Measurements from ENCODE around the gene RGS7BP.

The RGS7BP gene

DNA sequence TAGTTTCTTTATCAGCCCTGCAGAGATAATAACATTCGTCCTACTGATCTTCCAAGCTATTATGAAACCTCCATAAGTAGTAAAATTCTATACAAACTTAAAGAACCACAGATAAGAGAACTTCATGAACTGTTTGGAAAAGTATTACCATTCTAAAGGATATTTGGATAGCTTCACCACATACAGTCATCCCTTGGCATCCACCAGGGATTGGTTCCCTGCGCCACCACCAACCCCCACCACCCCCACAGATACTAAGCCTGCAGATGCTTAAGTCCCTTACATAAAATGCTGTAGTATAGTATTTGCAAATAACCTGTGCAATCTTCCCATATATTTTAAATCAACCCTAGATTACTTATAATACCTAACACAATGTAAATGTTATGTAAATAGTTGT lies 123.1 kb downstream of the RGS7BP start:
- no peak for DNase-seq (ENCODE audit: low read depth in 2 of 2, low spot score in 1 of 2)

DNA sequence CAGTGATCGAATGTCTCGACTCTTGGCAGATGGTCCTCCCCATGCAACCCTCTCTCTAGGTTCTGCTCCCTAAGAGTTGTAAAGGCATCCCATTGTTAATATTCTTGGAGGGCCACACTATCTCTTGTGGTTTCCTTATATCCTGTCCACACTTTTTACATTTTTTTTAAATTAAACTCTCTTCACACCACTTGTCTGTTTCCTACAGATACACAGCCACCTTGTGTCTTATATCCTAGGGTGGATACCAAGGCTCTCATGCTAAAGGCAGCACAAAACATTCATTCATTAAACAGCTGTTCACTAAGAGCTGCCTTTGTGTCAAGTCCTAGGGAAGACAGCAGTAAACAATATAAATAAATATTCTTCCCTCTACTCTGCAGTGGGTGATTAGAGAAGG lies 124.0 kb downstream of the RGS7BP start:
- DNase-seq (ENCODE audit: low read depth in 2 of 2, low spot score in 1 of 2): no peak

DNA sequence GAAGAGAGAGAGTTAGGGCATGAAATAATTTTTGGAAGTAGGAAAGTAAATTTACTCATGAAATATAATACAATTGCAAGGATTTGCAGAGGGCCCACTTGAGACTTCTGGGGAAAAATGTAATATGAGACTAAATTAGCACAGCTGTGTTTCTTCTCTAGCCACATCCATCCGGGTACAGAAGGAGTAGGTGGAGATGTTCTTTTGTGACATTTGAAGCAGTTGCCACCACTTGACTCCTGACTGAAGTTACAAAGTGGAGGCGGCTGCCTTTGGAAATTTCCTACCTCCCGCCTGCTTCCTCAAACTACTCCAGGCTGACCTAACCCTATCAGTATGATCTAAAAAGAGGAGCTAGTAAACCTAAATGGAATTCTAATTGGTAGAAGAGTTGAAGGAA lies 126.4 kb downstream of the RGS7BP start:
- DNase-seq (ENCODE audit: low read depth in 2 of 2, low spot score in 1 of 2): no peak

DNA sequence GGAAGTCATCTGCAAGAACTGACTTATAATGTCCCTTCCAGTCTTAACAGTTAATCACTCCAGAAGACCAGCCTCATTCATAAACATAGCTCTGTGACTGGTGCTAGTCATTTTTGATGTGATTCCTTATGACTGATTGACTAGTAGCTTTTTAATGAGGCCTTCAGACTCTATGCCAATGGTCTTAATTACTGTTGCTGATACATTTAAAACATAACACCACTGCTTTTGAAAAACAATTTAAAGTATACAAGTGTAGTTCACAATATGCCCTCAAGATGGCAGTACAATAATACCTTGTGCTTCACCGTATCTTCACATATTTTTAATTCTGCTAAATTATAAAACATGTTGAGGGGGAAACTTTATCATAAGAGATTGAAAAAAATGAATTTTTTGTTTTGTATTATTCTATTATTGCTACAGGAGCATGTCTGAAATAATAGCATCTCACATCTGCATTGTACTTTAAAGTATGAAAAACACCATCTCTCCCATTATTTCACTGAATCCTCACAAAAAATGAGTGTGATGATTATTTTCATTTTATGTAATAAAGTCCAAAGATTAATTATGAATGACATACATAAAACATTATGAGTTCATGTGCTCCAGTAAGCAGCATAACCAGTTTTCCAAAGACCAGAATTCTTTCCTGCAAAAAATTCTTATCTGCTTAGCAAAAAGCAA lies 129.3 kb downstream of the RGS7BP start:
- DNase-seq (ENCODE audit: low read depth in 2 of 2, low spot score in 1 of 2): no peak

DNA sequence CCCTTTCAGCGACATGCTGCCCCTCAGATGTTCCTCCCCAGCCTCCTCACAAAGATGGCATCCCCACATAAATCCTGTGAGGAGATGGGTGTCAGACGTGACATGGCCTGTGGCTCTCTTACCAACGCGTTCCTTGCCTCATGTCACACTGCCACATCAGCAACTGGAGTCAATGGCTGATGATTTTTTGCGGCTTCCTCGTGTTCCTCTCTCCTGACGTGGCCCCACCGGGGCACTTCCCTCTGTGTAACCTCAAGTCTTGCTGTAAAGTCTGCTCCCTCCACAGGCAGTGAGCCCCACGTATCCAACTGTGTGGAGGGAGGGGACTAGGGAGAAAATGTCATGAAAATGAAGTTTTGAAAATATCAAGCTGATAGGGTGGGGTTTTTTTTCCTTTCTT lies 131.3 kb downstream of the RGS7BP start:
- DNase-seq (ENCODE audit: low read depth in 2 of 2, low spot score in 1 of 2): no peak

DNA sequence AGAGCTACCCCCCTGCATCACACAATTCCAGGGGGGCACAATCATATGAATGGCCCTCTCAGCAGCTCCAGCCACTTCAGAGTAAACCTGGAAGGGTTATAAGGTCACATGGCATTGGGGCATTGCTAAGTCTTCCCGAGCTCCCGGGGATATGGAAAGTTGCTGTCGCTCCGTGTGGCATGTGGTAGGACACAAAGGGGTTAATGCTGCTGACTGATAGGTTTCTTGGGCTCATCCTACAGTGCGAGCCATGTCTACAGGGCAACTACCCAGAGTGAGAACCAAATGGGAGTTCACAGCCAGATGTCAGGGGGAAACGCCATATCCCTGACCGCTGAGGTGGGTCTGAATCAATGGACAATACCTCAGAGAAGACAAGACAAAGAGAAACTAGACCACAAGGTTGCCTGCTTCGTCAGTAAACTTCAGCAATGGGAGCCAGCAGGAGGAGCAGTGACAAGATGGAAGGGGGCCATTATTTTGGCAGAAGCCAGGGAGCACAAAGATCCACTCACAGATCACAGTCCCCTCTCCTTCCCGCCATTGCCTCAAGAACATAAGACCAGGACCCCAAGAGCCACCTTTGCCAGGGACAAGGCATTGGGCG lies 132.1 kb downstream of the RGS7BP start:
- DNase-seq (ENCODE audit: low read depth in 2 of 2, low spot score in 1 of 2): no peak

DNA sequence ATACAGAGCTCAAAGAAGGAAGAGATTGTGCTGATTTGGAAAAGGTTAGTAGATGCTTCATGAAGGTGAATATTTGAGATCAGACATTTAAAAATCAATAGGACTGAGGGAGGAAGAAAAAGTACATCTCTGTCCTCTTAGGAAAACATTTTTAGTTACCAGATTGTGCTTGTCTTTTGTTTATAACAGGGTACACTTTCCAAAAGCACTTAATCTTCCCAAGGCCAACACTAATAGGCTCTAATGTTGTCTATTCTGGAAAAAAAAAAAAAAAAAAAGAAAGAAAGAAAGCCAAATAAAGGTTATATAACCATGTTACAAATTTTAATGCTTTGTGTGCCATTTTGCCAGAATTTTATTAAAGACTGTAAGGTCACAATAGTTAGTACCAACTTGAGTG lies 139.0 kb downstream of the RGS7BP start:
- DNase-seq (ENCODE audit: low read depth in 2 of 2, low spot score in 1 of 2): no peak

DNA sequence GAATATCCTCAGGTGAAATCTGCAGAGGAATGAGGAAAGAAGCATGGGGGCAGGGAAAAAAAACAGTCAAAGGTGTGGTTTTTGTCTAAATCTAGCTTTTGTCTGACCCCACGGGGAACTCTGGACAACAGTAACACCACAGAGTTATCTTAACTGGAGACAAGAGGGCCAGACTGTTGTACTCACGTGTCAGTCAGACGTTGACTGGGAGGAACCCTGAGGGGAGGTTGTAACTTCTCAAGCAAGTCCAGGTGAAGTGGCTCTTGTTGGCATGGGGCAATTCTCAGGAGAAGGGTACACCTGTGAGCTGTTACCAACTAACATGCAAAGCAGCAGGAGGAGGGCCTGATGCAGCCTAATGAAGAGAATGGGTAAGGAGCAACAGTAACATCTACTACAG lies 140.4 kb downstream of the RGS7BP start:
- DNase-seq (ENCODE audit: low read depth in 2 of 2, low spot score in 1 of 2): no peak

DNA sequence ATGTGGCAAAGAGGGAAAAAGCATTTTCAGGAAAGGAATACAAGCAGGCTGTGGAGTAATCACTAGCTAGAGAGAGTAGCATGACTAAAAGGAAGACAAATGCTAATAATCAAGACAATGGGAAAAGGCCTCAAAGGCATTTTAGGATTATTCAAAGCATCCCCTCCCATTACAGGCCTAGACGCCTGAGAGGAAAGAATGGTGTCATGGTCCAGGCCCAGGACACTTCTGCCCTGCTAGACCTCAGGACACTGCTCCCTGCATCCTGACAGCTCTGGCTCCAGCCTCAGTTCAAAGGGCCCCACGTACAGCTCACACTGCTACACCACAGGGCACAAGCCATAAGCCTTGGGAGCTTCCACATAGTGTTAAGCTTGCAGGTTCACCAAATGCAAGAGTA lies 143.7 kb downstream of the RGS7BP start:
- DNase-seq (ENCODE audit: low read depth in 2 of 2, low spot score in 1 of 2): no peak

DNA sequence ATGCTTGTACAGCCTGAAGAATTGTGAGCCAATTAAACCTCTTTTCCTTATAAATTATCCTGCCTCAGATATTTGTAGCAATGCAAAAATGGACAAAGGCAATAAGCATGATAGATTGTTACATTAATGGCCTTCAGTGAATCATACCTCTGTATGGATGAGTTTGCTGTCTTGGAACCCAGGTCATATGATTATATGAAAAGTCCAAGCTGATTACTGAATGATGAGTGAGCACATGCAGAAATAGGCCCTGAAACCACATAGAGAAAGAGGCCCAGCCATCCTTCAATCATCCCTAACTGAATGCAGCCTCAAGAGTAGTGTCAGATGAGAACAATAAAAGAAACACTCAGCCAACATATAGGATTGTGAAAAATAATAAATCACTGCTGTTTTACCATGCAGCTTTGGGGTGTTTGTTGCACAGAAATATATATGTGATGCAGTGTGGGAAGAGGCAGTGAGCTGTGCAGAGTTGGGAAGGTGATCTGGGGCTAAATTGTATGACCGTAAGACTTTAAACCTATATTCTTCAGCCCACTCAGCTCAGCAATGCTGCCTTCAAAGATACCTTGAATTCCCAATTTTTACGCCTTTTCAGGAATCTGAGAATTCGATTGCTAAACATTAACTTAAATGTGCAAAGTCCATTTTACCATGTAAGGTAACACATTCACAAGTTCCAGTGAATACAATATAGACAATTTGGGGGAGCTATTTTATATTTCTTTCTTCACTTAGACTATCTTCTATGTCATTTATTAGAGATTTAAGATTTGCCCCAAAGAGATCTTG lies 148.1 kb downstream of the RGS7BP start:
- no peak for DNase-seq (ENCODE audit: low read depth in 2 of 2, low spot score in 1 of 2)

DNA sequence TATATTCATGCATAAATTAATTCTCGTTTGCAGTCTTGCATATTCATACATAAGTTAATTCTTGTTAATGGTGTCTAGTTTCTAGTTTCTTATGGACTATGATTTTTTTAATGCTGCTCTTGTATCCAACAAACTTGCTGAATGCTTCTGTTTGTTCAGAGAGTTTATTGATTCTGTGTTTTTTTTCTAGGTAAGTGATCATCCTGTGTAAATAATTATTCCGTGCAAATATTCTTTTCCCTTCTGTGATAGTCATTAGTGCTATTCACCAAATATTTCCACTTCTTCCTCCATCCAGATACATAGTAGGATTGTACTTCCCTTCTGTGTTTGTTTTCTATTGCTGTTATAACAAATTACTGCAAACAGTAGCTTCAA lies 148.7 kb downstream of the RGS7BP start:
- no peak for DNase-seq (ENCODE audit: low read depth in 2 of 2, low spot score in 1 of 2)

DNA sequence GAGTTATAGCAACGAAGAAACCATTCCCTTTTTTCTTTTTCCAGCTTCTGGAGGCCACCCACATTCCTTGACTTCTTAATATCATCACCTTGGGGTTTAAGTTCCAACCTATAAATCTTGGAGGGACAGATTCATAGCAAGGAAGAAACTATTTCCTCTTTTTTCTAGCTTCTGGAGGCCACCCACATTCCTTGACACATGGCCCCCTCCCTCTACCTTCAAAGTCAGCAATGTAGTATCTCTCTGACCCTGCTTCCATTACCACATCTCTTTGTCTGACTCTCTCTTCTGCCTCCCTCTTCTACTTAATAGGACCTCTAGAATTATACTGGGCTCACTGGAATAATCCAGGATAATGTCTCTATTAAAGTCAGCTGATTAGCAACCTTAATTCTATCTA lies 149.8 kb downstream of the RGS7BP start:
- DNase-seq (ENCODE audit: low read depth in 2 of 2, low spot score in 1 of 2): no peak

DNA sequence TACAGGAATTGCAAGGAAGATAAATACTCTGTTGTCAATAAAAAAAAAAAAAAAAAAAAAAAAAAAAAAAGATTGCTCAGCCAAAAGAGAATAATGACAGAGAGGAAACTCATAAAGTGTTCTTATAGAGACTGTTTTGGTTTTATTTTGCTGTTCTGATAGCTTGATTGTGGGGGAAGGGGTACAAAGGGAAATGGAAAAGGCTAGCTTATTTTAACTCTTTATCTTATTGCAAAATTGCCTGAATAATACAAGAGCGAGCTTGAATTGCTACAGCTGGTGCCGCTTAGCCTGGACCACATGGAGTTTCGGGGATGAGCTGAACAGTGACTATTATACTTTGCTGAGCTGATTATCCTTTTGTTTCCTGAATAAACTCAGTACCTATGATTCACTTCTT lies 153.5 kb downstream of the RGS7BP start:
- DNase-seq (ENCODE audit: low read depth in 2 of 2, low spot score in 1 of 2): no peak

Measured in stimulated activated CD8-positive, alpha-beta memory T cell treated with anti-CD3 and anti-CD28 coated beads, Interleukin-4, amount 100 ng/mL, for 4 hours (primary cell).